HepG2 (cell line): ENCODE measurements around the gene NMRAL1. TPM values are rescaled to one million over a fixed set of nuclear protein-coding genes. Genes with fewer than 3 reads are reported as not detected.

Source experiments
- CAMTA2 ChIP-seq: sonication (generic); formaldehyde crosslinking; IDR thresholded peaks from 2 replicates; pipeline ENCODE4 v1.4.0; 2020; ENCODE audit warnings: mild to moderate bottlenecking, missing genetic modification reagents, borderline replicate concordance
- ERF ChIP-seq: IDR thresholded peaks from 2 replicates; pipeline ENCODE4 v1.6.1; 2018; ENCODE audit warnings: missing biosample characterization, missing genetic modification reagents
- GTF3A ChIP-seq: sonication (generic); formaldehyde crosslinking; conservative IDR thresholded peaks from 2 replicates; pipeline ENCODE4 v1.4.0; 2020; ENCODE audit warnings: mild to moderate bottlenecking, missing genetic modification reagents
- HOXA5 ChIP-seq: sonication (generic); formaldehyde crosslinking; IDR thresholded peaks from 2 replicates; pipeline ENCODE4 v1.4.0; 2020; ENCODE audit warnings: missing genetic modification reagents
- IRX3 ChIP-seq: sonication (generic); formaldehyde crosslinking; IDR thresholded peaks from 2 replicates; pipeline ENCODE4 v1.8.1; 2023; ENCODE audit warnings: mild to moderate bottlenecking, low read depth, missing genetic modification reagents, borderline replicate concordance
- NFATC3 ChIP-seq: sonication (generic); formaldehyde crosslinking; IDR thresholded peaks from 2 replicates; pipeline ENCODE4 v1.5.1; 2020; ENCODE audit warnings: mild to moderate bottlenecking, missing genetic modification reagents
- NPAS2 ChIP-seq: sonication (generic); formaldehyde crosslinking; IDR thresholded peaks from 2 replicates; pipeline ENCODE4 v1.8.0; 2022; ENCODE audit warnings: mild to moderate bottlenecking, missing genetic modification reagents, borderline replicate concordance
- RORA ChIP-seq: sonication (generic); formaldehyde crosslinking; IDR thresholded peaks from 2 replicates; pipeline ENCODE4 v1.5.0; 2020; ENCODE audit warnings: mild to moderate bottlenecking, missing genetic modification reagents, moderate library complexity
- SETDB1 ChIP-seq: sonication (generic); formaldehyde crosslinking; IDR thresholded peaks from 2 replicates; pipeline ENCODE4 v1.5.1; 2020; ENCODE audit warnings: missing genetic modification reagents, mild to moderate bottlenecking, borderline replicate concordance
- ZNF121 ChIP-seq: sonication (generic); formaldehyde crosslinking; IDR thresholded peaks from 2 replicates; pipeline ENCODE4 v1.5.0; 2020; ENCODE audit warnings: mild to moderate bottlenecking, missing genetic modification reagents
- ZNF24 ChIP-seq: fragments of 450-650 bp; IDR thresholded peaks from 2 replicates; pipeline ENCODE4 v1.6.1; 2017; ENCODE audit warnings: antibody characterized with exemption, mild to moderate bottlenecking
- ZNF430 ChIP-seq: sonication (generic); formaldehyde crosslinking; IDR thresholded peaks from 2 replicates; pipeline ENCODE4 v1.9.0; 2021; ENCODE audit warnings: mild to moderate bottlenecking, missing genetic modification reagents
- ZNF572 ChIP-seq: sonication (generic); formaldehyde crosslinking; IDR thresholded peaks from 2 replicates; pipeline ENCODE4 v1.5.1; 2020; ENCODE audit warnings: mild to moderate bottlenecking, missing genetic modification reagents
- ZNF7 ChIP-seq: IDR thresholded peaks from 2 replicates; pipeline ENCODE4 v1.6.1; 2016; ENCODE audit warnings: missing biosample characterization, missing genetic modification reagents
- ZNF737 ChIP-seq: sonication (generic); formaldehyde crosslinking; IDR thresholded peaks from 2 replicates; pipeline ENCODE4 v1.5.0; 2020; ENCODE audit warnings: missing genetic modification reagents, mild to moderate bottlenecking, borderline replicate concordance
- ZNF773 ChIP-seq: sonication (generic); formaldehyde crosslinking; IDR thresholded peaks from 2 replicates; pipeline ENCODE4 v1.4.0; 2020; ENCODE audit warnings: missing genetic modification reagents, borderline replicate concordance
- polyA plus RNA-seq, 8 experiments: library from polyadenylated mRNA; depleted of rRNA in 3 of 8; stranded (reverse) in 7 of 8; unstranded in 1 of 8; fragments of >200 nt; fragmentation: Illumina TruSeq in 4 of 8; extraction: Trizol in 4 of 8; gene quantifications; 2 replicates each; pipeline versions ENCODE4 v1.2.1 to v1.2.3, GENCODE V29; 2011 to 2016; ENCODE audit warnings: low read depth in 4 of 8, missing spikeins in 1 of 8, mixed read lengths in 1 of 8; ENCODE audit not compliant: insufficient read depth in 1 of 8
- total RNA-seq, 5 experiments: library from RNA; depleted of rRNA; stranded (reverse); fragments of >200 nt; fragmentation: Illumina TruSeq; extraction: Trizol; gene quantifications; 2 replicates each; pipeline ENCODE4 v1.2.3, GENCODE V29; 2016; ENCODE audit warnings: low read depth in 1 of 5
- TF ChIP-seq, protein P1 (sequence below): sonication (generic); formaldehyde crosslinking; IDR thresholded peaks from 2 replicates; pipeline ENCODE4 v1.4.0; 2020; ENCODE audit warnings: mild to moderate bottlenecking, missing genetic modification reagents
- TF ChIP-seq, protein P2 (sequence below): IDR thresholded peaks from 2 replicates; pipeline ENCODE4 v1.6.1; 2016; ENCODE audit warnings: low read depth, borderline replicate concordance
- TF ChIP-seq, protein P3 (sequence below): sonication (generic); formaldehyde crosslinking; IDR thresholded peaks from 2 replicates; pipeline ENCODE4 v1.5.0; 2020; ENCODE audit warnings: missing genetic modification reagents
- TF ChIP-seq, protein P4 (sequence below): sonication (generic); formaldehyde crosslinking; IDR thresholded peaks from 2 replicates; pipeline ENCODE4 v1.4.0; 2020; ENCODE audit warnings: missing genetic modification reagents, borderline replicate concordance
- TF ChIP-seq, protein P5 (sequence below): fragments of 450-650 bp; IDR thresholded peaks from 2 replicates; pipeline ENCODE4 v1.6.1; 2016
- TF ChIP-seq, protein P6 (sequence below): sonication (generic); formaldehyde crosslinking; IDR thresholded peaks from 2 replicates; pipeline ENCODE4 v1.8.1; 2023; ENCODE audit warnings: missing genetic modification reagents, inconsistent platforms, borderline replicate concordance

The NMRAL1 gene
- total and polyA plus RNA-seq, 2 of the 13 experiments (the other 11 are each of a cell fraction or from before 2014, with no cell fraction given) = 30.8 to 33.1 TPM

DNA sequence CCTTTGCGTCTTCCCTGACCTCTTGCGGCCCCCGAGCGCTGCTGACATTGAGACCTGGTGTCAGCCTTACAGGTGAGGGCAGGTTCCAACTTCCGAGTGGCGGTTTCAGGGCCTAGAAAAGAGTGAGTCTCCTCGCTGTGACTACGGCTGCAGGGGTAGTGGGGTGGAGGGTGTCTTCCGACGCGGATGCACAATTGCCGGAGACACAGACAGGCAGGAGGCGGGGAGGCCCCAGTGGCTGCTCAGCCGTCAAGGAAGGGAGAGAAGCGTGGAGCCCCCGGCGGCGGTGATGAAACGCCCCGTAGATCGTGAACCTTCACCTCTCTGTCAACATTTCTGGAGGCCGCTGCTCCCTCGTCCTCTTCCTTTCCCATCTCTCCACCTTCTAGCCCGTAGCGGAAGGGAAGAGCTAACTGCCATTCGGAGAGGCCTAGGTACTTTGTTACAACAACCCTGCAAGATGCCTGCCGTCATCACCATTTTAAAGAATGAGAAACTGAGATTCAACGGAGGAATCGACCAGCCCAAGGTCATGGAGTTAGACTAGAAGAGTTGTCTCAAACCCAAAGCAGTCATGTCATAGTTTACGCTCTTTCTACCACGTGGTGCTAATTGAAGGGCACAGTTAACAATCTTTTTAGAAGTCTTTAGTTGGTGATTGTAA, 48.3 kb downstream of the NMRAL1 start (continued):
- TF ChIP-seq, protein P1, sequence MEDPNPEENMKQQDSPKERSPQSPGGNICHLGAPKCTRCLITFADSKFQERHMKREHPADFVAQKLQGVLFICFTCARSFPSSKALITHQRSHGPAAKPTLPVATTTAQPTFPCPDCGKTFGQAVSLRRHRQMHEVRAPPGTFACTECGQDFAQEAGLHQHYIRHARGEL (CRISPR knock-in tag) = no peak
- TF ChIP-seq ZNF737 = 0 out of 2 replicates have a peak, but pooled peaks have one; percentile 33
- TF ChIP-seq ZNF572 (CRISPR knock-in tag) = 0 out of 2 replicates have a peak, but pooled peaks have one; percentile 76
- no peak for TF ChIP-seq RORA (CRISPR knock-in tag)
- no peak for TF ChIP-seq NPAS2
- TF ChIP-seq ZNF773 (CRISPR knock-in tag) = no peak
- TF ChIP-seq, protein P2, sequence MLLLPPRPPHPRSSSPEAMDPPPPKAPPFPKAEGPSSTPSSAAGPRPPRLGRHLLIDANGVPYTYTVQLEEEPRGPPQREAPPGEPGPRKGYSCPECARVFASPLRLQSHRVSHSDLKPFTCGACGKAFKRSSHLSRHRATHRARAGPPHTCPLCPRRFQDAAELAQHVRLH (CRISPR knock-in tag) = peak; percentile 95
- no peak for TF ChIP-seq ZNF24
- 0 out of 2 replicates have a peak, but pooled peaks have one; percentile 4 for TF ChIP-seq NFATC3 (CRISPR knock-in tag)
- TF ChIP-seq, protein P3, sequence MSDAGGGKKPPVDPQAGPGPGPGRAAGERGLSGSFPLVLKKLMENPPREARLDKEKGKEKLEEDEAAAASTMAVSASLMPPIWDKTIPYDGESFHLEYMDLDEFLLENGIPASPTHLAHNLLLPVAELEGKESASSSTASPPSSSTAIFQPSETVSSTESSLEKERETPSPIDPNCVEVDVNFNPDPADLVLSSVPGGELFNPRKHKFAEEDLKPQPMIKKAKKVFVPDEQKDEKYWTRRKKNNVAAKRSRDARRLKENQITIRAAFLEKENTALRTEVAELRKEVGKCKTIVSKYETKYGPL (CRISPR knock-in tag) = no peak; the same call in 1 of the 2 replicates
- TF ChIP-seq, protein P4, sequence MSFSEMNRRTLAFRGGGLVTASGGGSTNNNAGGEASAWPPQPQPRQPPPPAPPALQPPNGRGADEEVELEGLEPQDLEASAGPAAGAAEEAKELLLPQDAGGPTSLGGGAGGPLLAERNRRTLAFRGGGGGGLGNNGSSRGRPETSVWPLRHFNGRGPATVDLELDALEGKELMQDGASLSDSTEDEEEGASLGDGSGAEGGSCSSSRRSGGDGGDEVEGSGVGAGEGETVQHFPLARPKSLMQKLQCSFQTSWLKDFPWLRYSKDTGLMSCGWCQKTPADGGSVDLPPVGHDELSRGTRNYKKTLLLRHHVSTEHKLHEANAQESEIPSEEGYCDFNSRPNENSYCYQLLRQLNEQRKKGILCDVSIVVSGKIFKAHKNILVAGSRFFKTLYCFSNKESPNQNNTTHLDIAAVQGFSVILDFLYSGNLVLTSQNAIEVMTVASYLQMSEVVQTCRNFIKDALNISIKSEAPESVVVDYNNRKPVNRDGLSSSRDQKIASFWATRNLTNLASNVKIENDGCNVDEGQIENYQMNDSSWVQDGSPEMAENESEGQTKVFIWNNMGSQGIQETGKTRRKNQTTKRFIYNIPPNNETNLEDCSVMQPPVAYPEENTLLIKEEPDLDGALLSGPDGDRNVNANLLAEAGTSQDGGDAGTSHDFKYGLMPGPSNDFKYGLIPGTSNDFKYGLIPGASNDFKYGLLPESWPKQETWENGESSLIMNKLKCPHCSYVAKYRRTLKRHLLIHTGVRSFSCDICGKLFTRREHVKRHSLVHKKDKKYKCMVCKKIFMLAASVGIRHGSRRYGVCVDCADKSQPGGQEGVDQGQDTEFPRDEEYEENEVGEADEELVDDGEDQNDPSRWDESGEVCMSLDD = 0 out of 2 replicates have a peak, but pooled peaks have one; percentile 24
- peak; percentile 67; the same call in 1 of the 2 replicates for TF ChIP-seq ZNF430
- TF ChIP-seq, protein P5, sequence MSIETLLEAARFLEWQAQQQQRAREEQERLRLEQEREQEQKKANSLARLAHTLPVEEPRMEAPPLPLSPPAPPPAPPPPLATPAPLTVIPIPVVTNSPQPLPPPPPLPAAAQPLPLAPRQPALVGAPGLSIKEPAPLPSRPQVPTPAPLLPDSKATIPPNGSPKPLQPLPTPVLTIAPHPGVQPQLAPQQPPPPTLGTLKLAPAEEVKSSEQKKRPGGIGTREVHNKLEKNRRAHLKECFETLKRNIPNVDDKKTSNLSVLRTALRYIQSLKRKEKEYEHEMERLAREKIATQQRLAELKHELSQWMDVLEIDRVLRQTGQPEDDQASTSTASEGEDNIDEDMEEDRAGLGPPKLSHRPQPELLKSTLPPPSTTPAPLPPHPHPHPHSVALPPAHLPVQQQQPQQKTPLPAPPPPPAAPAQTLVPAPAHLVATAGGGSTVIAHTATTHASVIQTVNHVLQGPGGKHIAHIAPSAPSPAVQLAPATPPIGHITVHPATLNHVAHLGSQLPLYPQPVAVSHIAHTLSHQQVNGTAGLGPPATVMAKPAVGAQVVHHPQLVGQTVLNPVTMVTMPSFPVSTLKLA = no peak
- TF ChIP-seq CAMTA2 (CRISPR knock-in tag) = no peak; the same call in 1 of the 2 replicates
- no peak; the same call in 1 of the 2 replicates for TF ChIP-seq GTF3A
- peak; percentile 71 for TF ChIP-seq HOXA5
- peak; percentile 41; the same call in 1 of the 2 replicates for TF ChIP-seq ERF (CRISPR knock-in tag)
- no peak for TF ChIP-seq ZNF121 (CRISPR knock-in tag)
- TF ChIP-seq ZNF7 (CRISPR knock-in tag) = no peak
- 0 out of 2 replicates have a peak, but pooled peaks have one; percentile 62 for TF ChIP-seq IRX3 (CRISPR knock-in tag)
- TF ChIP-seq SETDB1 (CRISPR knock-in tag) = no peak
- TF ChIP-seq, protein P6, sequence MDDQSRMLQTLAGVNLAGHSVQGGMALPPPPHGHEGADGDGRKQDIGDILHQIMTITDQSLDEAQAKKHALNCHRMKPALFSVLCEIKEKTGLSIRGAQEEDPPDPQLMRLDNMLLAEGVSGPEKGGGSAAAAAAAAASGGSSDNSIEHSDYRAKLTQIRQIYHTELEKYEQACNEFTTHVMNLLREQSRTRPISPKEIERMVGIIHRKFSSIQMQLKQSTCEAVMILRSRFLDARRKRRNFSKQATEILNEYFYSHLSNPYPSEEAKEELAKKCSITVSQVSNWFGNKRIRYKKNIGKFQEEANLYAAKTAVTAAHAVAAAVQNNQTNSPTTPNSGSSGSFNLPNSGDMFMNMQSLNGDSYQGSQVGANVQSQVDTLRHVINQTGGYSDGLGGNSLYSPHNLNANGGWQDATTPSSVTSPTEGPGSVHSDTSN (CRISPR knock-in tag) = 0 out of 2 replicates have a peak, but pooled peaks have one; percentile 14
